Measurements from ENCODE around the gene RASSF1. TPM values are rescaled to one million over a fixed set of nuclear protein-coding genes. Genes with fewer than 3 reads are reported as not detected.

The RASSF1 gene
- total and polyA plus RNA-seq, 10 of the 15 experiments (the other 5 are each of a cell fraction or from before 2014, with no cell fraction given): 4.4 to 59.6 (median 37.2) TPM

DNA sequence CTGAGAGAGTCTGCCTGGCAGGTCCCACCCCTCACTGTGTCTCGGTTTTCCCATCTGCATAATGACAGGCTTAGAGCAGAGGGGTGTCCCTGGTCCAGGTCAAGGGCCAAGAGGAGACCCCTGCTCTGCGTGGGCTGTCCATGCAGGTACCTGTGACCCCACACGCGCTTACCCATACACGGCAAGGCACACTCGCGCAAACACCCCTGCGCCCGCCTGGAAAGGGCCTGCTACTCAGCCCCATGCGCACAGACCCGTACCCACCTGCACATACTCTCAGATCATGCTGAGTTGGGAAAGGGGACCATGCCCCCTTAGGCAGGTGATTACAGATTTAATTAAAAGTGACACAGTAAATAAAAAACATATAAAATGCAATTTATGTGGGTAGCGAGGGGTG lies 42.1 kb upstream of the RASSF1 start:
- no peaks in the 10 kb centered on the region for H3K36me3 ChIP-seq (ENCODE audit: control insufficient read depth in 2 of 2, insufficient read depth in 2 of 2, low read length in 1 of 2)
- ChIA-PET CTCF (no interaction called here), SMC1A (ENCODE audit: uncharacterized antibody, unreplicated experiment) (no interaction called here), RAD21 (ENCODE audit: unreplicated experiment) (no interaction called here), POLR2A (no interaction called here)
- no peaks in the 10 kb centered on the region for H3K4me1 ChIP-seq (ENCODE audit: control insufficient read depth, insufficient read depth, low read length)
- no peaks in the 10 kb centered on the region for H3K9me3 ChIP-seq (replicated peaks; ENCODE audit: control insufficient read depth, insufficient read depth, low read length)
- 57% methylated on average over 12 of the region's 12 CpGs for WGBS (ENCODE audit: insufficient coverage, insufficient replicate concordance, low lambda C conversion rate, missing lambda C conversion rate)
- no peaks in the 10 kb centered on the region for H3K79me2 ChIP-seq (ENCODE audit: control insufficient read depth, insufficient read depth, low read length)
- BruUV-seq (replicated peaks): no TSS peak
- no peak overlapping the region for H3K4me3 ChIP-seq
- peaks cover 0 to 3% of the 10 kb centered on the region in 2 experiments; a peak in 2 of 4 replicates for H3K27me3 ChIP-seq (replicated peaks in 1 of 2; ENCODE audit: control insufficient read depth in 2 of 2, insufficient read depth in 2 of 2, low read length in 1 of 2)
- no peak for ATAC-seq
- no peak overlapping the region for H3K9ac ChIP-seq (ENCODE audit: control insufficient read depth, insufficient read depth, low read length)
- H2AFZ ChIP-seq (ENCODE audit: control insufficient read depth, low read depth, low read length): no peak overlapping the region
- no peak overlapping the region for H3K4me2 ChIP-seq (ENCODE audit: control insufficient read depth, insufficient read depth)
- TF ChIP-seq ZNF622 (IDR thresholded peaks at IDR 0.05) (no peak), TBL1XR1 (IDR thresholded peaks at IDR 0.05; ENCODE audit: low read depth, low read length) (no peak), TAF1 (IDR thresholded peaks at IDR 0.05; ENCODE audit: borderline replicate concordance, low read depth, low read length) (no peak), MXI1 (IDR thresholded peaks at IDR 0.05; ENCODE audit: low read depth, low read length) (no peak), SMC3 (IDR thresholded peaks at IDR 0.05; ENCODE audit: borderline replicate concordance, low read length) (no peak), IRF4 (IDR thresholded peaks at IDR 0.05; ENCODE audit: low read depth, low read length) (no peak), NBN (IDR thresholded peaks at IDR 0.05) (no peak), RUNX3 (IDR thresholded peaks at IDR 0.05; ENCODE audit: low read length) (no peak)
- TF ChIP-seq, protein P1, sequence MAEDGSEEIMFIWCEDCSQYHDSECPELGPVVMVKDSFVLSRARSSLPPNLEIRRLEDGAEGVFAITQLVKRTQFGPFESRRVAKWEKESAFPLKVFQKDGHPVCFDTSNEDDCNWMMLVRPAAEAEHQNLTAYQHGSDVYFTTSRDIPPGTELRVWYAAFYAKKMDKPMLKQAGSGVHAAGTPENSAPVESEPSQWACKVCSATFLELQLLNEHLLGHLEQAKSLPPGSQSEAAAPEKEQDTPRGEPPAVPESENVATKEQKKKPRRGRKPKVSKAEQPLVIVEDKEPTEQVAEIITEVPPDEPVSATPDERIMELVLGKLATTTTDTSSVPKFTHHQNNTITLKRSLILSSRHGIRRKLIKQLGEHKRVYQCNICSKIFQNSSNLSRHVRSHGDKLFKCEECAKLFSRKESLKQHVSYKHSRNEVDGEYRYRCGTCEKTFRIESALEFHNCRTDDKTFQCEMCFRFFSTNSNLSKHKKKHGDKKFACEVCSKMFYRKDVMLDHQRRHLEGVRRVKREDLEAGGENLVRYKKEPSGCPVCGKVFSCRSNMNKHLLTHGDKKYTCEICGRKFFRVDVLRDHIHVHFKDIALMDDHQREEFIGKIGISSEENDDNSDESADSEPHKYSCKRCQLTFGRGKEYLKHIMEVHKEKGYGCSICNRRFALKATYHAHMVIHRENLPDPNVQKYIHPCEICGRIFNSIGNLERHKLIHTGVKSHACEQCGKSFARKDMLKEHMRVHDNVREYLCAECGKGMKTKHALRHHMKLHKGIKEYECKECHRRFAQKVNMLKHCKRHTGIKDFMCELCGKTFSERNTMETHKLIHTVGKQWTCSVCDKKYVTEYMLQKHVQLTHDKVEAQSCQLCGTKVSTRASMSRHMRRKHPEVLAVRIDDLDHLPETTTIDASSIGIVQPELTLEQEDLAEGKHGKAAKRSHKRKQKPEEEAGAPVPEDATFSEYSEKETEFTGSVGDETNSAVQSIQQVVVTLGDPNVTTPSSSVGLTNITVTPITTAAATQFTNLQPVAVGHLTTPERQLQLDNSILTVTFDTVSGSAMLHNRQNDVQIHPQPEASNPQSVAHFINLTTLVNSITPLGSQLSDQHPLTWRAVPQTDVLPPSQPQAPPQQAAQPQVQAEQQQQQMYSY (CRISPR knock-in tag; IDR thresholded peaks at IDR 0.05): no peak
- TF ChIP-seq, protein P2, sequence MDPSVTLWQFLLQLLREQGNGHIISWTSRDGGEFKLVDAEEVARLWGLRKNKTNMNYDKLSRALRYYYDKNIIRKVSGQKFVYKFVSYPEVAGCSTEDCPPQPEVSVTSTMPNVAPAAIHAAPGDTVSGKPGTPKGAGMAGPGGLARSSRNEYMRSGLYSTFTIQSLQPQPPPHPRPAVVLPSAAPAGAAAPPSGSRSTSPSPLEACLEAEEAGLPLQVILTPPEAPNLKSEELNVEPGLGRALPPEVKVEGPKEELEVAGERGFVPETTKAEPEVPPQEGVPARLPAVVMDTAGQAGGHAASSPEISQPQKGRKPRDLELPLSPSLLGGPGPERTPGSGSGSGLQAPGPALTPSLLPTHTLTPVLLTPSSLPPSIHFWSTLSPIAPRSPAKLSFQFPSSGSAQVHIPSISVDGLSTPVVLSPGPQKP (IDR thresholded peaks at IDR 0.05; ENCODE audit: low read depth, low read length): no peak
- TF ChIP-seq, protein P3, sequence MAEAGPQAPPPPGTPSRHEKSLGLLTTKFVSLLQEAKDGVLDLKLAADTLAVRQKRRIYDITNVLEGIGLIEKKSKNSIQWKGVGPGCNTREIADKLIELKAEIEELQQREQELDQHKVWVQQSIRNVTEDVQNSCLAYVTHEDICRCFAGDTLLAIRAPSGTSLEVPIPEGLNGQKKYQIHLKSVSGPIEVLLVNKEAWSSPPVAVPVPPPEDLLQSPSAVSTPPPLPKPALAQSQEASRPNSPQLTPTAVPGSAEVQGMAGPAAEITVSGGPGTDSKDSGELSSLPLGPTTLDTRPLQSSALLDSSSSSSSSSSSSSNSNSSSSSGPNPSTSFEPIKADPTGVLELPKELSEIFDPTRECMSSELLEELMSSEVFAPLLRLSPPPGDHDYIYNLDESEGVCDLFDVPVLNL (IDR thresholded peaks at IDR 0.05; ENCODE audit: low read depth, low read length): no peak
- TF ChIP-seq, protein P4, sequence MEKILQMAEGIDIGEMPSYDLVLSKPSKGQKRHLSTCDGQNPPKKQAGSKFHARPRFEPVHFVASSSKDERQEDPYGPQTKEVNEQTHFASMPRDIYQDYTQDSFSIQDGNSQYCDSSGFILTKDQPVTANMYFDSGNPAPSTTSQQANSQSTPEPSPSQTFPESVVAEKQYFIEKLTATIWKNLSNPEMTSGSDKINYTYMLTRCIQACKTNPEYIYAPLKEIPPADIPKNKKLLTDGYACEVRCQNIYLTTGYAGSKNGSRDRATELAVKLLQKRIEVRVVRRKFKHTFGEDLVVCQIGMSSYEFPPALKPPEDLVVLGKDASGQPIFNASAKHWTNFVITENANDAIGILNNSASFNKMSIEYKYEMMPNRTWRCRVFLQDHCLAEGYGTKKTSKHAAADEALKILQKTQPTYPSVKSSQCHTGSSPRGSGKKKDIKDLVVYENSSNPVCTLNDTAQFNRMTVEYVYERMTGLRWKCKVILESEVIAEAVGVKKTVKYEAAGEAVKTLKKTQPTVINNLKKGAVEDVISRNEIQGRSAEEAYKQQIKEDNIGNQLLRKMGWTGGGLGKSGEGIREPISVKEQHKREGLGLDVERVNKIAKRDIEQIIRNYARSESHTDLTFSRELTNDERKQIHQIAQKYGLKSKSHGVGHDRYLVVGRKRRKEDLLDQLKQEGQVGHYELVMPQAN (conservative IDR thresholded peaks at IDR 0.05): no peak
- H4K20me1 ChIP-seq (ENCODE audit: control insufficient read depth, insufficient read depth): no peaks in the 10 kb centered on the region
- intact Hi-C loops (cut with micrococcal nuclease; ENCODE audit: unreplicated experiment): no loop called here
- DNase-seq (ENCODE audit: low read depth, low spot score): no peak
- H3K27ac ChIP-seq (ENCODE audit: control insufficient read depth, insufficient read depth): no peak overlapping the region
- FAIRE-seq: no peak
- in situ Hi-C loops (cut with MboI): no loop called here

Measured in GM12878 (cell line).